Activated naive CD8-positive, alpha-beta T cell treated with anti-CD3 and anti-CD28 coated beads for 36 hours (primary cell): Measurements from ENCODE around the gene FAM32A. TPM values are rescaled to one million over a fixed set of nuclear protein-coding genes. Genes with fewer than 3 reads are reported as not detected.
A peak's percentile ranks its signal among the peaks of the same experiment; 100 is the strongest.

Experiments used
- DNase-seq: peaks from one replicate; pipeline ENCODE4 v3.0.0; 2021
- H3K27ac Mint-ChIP-seq: one replicate; pipeline ENCODE4 v1.8.0; 2022; ENCODE audit warnings: mild to moderate bottlenecking, moderate library complexity, mixed read lengths
- H3K27me3 Mint-ChIP-seq: one replicate; pipeline ENCODE4 v1.8.0; 2022; ENCODE audit warnings: mild to moderate bottlenecking, mixed read lengths
- H3K36me3 Mint-ChIP-seq: one replicate; pipeline ENCODE4 v1.8.0; 2021; ENCODE audit warnings: mild to moderate bottlenecking, mixed read lengths
- H3K4me1 Mint-ChIP-seq: one replicate; pipeline ENCODE4 v1.8.0; 2021; ENCODE audit warnings: mixed read lengths
- H3K4me3 Mint-ChIP-seq: one replicate; pipeline ENCODE4 v1.8.0; 2022; ENCODE audit warnings: mild to moderate bottlenecking, moderate library complexity, mixed read lengths
- H3K9me3 Mint-ChIP-seq: one replicate; pipeline ENCODE4 v1.8.0; 2022; ENCODE audit warnings: mixed read lengths
- total RNA-seq, 2 experiments: library from RNA; stranded (reverse); gene quantifications; one replicate each; pipeline ENCODE4 v1.2.3, GENCODE V29; 2021

The FAM32A gene
- total RNA-seq, 2 experiments from 2014 or later: 65.0 to 66.3 TPM

- Mint-ChIP-seq H3K36me3 (peaks cover 17% of the 10 kb centered on the region), H3K4me1 (peaks cover 21% of the 10 kb centered on the region), H3K9me3 (no peaks in the 10 kb centered on the region), H3K4me3 (no peak overlapping the region), H3K27ac (no peak overlapping the region), H3K27me3 (no peaks in the 10 kb centered on the region)
- no peak for DNase-seq
Measured at GRCh38 chr19:16188521-16188920, 3.3 kb downstream of the FAM32A start.

GRCh38 chr19:16190198-16190597 lies 5.0 kb downstream of the FAM32A start:
- Mint-ChIP-seq H3K36me3 (peaks cover 15% of the 10 kb centered on the region), H3K4me3 (no peak overlapping the region), H3K27ac (peak overlapping the region; percentile 66), H3K27me3 (no peaks in the 10 kb centered on the region), H3K9me3 (no peaks in the 10 kb centered on the region), H3K4me1 (peaks cover 19% of the 10 kb centered on the region)
- DNase-seq: no peak

- H3K4me3 Mint-ChIP-seq: no peak overlapping the region
- H3K27me3 Mint-ChIP-seq: no peaks in the 10 kb centered on the region
- peaks cover 19% of the 10 kb centered on the region for H3K4me1 Mint-ChIP-seq
- DNase-seq: no peak
- H3K36me3 Mint-ChIP-seq: peaks cover 10% of the 10 kb centered on the region
- H3K9me3 Mint-ChIP-seq: no peaks in the 10 kb centered on the region
- H3K27ac Mint-ChIP-seq: peak overlapping the region; percentile 66
Measured at GRCh38 chr19:16190736-16191135, 5.5 kb downstream of the FAM32A start.

GRCh38 chr19:16191216-16191908 lies 6.2 kb downstream of the FAM32A start:
- no peak overlapping the region for H3K4me3 Mint-ChIP-seq
- H3K27ac Mint-ChIP-seq: peak overlapping the region; percentile 38
- H3K36me3 Mint-ChIP-seq: peaks cover 8% of the 10 kb centered on the region
- no peaks in the 10 kb centered on the region for H3K27me3 Mint-ChIP-seq
- DNase-seq: no peak
- no peaks in the 10 kb centered on the region for H3K9me3 Mint-ChIP-seq
- H3K4me1 Mint-ChIP-seq: peaks cover 18% of the 10 kb centered on the region

- no peak overlapping the region for H3K27ac Mint-ChIP-seq
- H3K4me1 Mint-ChIP-seq: peaks cover 14% of the 10 kb centered on the region
- no peak overlapping the region for H3K4me3 Mint-ChIP-seq
Measured at GRCh38 chr19:16193466-16193865, 8.3 kb downstream of the FAM32A start.

GRCh38 chr19:16197188-16197621 lies 12.0 kb downstream of the FAM32A start:
- no peak for DNase-seq
- Mint-ChIP-seq H3K4me3 (peak overlapping the region; percentile 96), H3K27me3 (no peaks in the 10 kb centered on the region), H3K4me1 (peaks cover 36% of the 10 kb centered on the region), H3K36me3 (peaks cover 19% of the 10 kb centered on the region), H3K9me3 (no peaks in the 10 kb centered on the region), H3K27ac (peak overlapping the region; percentile 94)

More at GRCh38 chr19:16193466-16193865, 8.3 kb downstream of the FAM32A start:
- Mint-ChIP-seq H3K36me3 (peaks cover 3% of the 10 kb centered on the region), H3K9me3 (no peaks in the 10 kb centered on the region), H3K27me3 (no peaks in the 10 kb centered on the region)
- no peak for DNase-seq

GRCh38 chr19:16197622-16198369 lies 12.6 kb downstream of the FAM32A start, which contains the start of gene AP1M1:
Gene AP1M1, plus strand, starts transcription at chr19:16197911. Its CDS starts 116 bp downstream, at chr19:16198027.
- H3K27ac Mint-ChIP-seq: peak within 1 kb of the TSS; percentile 94
- no peaks in the 10 kb centered on the region for H3K9me3 Mint-ChIP-seq
- no peaks in the 10 kb centered on the region for H3K27me3 Mint-ChIP-seq
- peak within 1 kb of the TSS; percentile 96 for H3K4me3 Mint-ChIP-seq
- H3K36me3 Mint-ChIP-seq: peaks cover 24% of the 10 kb centered on the region
- H3K4me1 Mint-ChIP-seq: peaks cover 42% of the 10 kb centered on the region
- DNase-seq: peak; percentile 99

GRCh38 chr19:16198370-16198651 lies 13.1 kb downstream of the FAM32A start:
- Mint-ChIP-seq H3K36me3 (peaks cover 30% of the 10 kb centered on the region), H3K9me3 (no peaks in the 10 kb centered on the region), H3K27me3 (no peaks in the 10 kb centered on the region), H3K4me1 (peaks cover 45% of the 10 kb centered on the region), H3K27ac (peak overlapping the region; percentile 73), H3K4me3 (peak overlapping the region; percentile 96)
- no peak for DNase-seq

GRCh38 chr19:16199275-16199932 lies 14.2 kb downstream of the FAM32A start:
- no peaks in the 10 kb centered on the region for H3K9me3 Mint-ChIP-seq
- peaks cover 49% of the 10 kb centered on the region for H3K4me1 Mint-ChIP-seq
- peak overlapping the region; percentile 96 for H3K4me3 Mint-ChIP-seq
- no peak for DNase-seq
- peak overlapping the region; percentile 49 for H3K27ac Mint-ChIP-seq
- H3K36me3 Mint-ChIP-seq: peaks cover 35% of the 10 kb centered on the region
- H3K27me3 Mint-ChIP-seq: no peaks in the 10 kb centered on the region

- H3K4me3 Mint-ChIP-seq: peak overlapping the region; percentile 27
- no peaks in the 10 kb centered on the region for H3K9me3 Mint-ChIP-seq
- peaks cover 37% of the 10 kb centered on the region for H3K36me3 Mint-ChIP-seq
- no peaks in the 10 kb centered on the region for H3K27me3 Mint-ChIP-seq
- H3K27ac Mint-ChIP-seq: peak overlapping the region; percentile 70
- H3K4me1 Mint-ChIP-seq: peaks cover 49% of the 10 kb centered on the region
- DNase-seq: no peak
Measured at GRCh38 chr19:16200038-16201010, 15.1 kb downstream of the FAM32A start.

- peak overlapping the region; percentile 27 for H3K4me3 Mint-ChIP-seq
- H3K9me3 Mint-ChIP-seq: no peaks in the 10 kb centered on the region
- peaks cover 37% of the 10 kb centered on the region for H3K36me3 Mint-ChIP-seq
- peaks cover 49% of the 10 kb centered on the region for H3K4me1 Mint-ChIP-seq
- DNase-seq: no peak
- no peaks in the 10 kb centered on the region for H3K27me3 Mint-ChIP-seq
- peak overlapping the region; percentile 70 for H3K27ac Mint-ChIP-seq
Measured at GRCh38 chr19:16201011-16201391, 15.8 kb downstream of the FAM32A start.

- Mint-ChIP-seq H3K9me3 (no peaks in the 10 kb centered on the region), H3K27me3 (no peaks in the 10 kb centered on the region), H3K4me3 (no peak overlapping the region), H3K27ac (peak overlapping the region; percentile 78), H3K4me1 (peaks cover 57% of the 10 kb centered on the region), H3K36me3 (peaks cover 45% of the 10 kb centered on the region)
- DNase-seq: no peak
Measured at GRCh38 chr19:16202320-16203255, 17.4 kb downstream of the FAM32A start.

- Mint-ChIP-seq H3K4me3 (peak overlapping the region; percentile 32), H3K36me3 (peaks cover 54% of the 10 kb centered on the region), H3K27me3 (no peaks in the 10 kb centered on the region), H3K9me3 (no peaks in the 10 kb centered on the region), H3K27ac (peak overlapping the region; percentile 78), H3K4me1 (peaks cover 65% of the 10 kb centered on the region)
- DNase-seq: no peak
Measured at GRCh38 chr19:16203256-16204004, 18.2 kb downstream of the FAM32A start.
